Liver (tissue), 9 donors: ENCODE results near the gene R3HCC1L. TPM values are rescaled to one million over a fixed set of nuclear protein-coding genes. Genes with fewer than 3 reads are reported as not detected.

Experiments
- DNase-seq: peaks from one replicate; pipeline ENCODE4 v3.0.0-alpha.2; 2017; ENCODE audit warnings: low spot score
- H3K27ac ChIP-seq, 2 donors: one replicate each; pipeline ENCODE4 v1.7.0; 2013; ENCODE audit warnings: inconsistent platforms in 2 of 2, low read length in 2 of 2, control low read depth in 1 of 2, low read depth in 1 of 2, mild to moderate bottlenecking in 1 of 2
- H3K27me3 ChIP-seq, 4 donors: one replicate each; pipeline versions ENCODE4 v1.6.1 to v1.7.0; 2013; ENCODE audit warnings: low read length in 3 of 4, inconsistent platforms in 1 of 4, mild to moderate bottlenecking in 1 of 4, moderate library complexity in 1 of 4; ENCODE audit not compliant: control insufficient read depth in 4 of 4, insufficient read depth in 4 of 4
- H3K36me3 ChIP-seq, 4 donors: one replicate each; pipeline versions ENCODE4 v1.6.1 to v1.7.0; 2013; ENCODE audit warnings: low read length in 3 of 4, mild to moderate bottlenecking in 3 of 4, low read depth in 1 of 4, moderate library complexity in 1 of 4; ENCODE audit not compliant: control insufficient read depth in 4 of 4, insufficient read depth in 3 of 4
- H3K4me1 ChIP-seq, 4 donors: one replicate each; pipeline versions ENCODE4 v1.6.1 to v1.7.0; 2013; ENCODE audit warnings: low read length in 3 of 4, mild to moderate bottlenecking in 3 of 4, moderate library complexity in 1 of 4; ENCODE audit not compliant: control insufficient read depth in 4 of 4, insufficient read depth in 4 of 4
- H3K4me3 ChIP-seq, 3 donors: one replicate each; pipeline versions ENCODE4 v1.6.1 to v1.7.0; 2013; ENCODE audit warnings: low read length in 3 of 3, control low read depth in 1 of 3, low read depth in 1 of 3, mild to moderate bottlenecking in 1 of 3
- H3K9ac ChIP-seq, 2 donors: one replicate each; pipeline ENCODE4 v1.7.0; 2013; ENCODE audit warnings: low read length in 2 of 2, mild to moderate bottlenecking in 2 of 2, moderate library complexity in 2 of 2, control low read depth in 1 of 2, low read depth in 1 of 2
- H3K9me3 ChIP-seq, 4 donors: one replicate each; pipeline versions ENCODE4 v1.6.1 to v1.7.0; 2013; ENCODE audit warnings: low read length in 3 of 4; ENCODE audit not compliant: control insufficient read depth in 4 of 4
- ATF3 ChIP-seq: IDR thresholded peaks from 2 replicates; pipeline ENCODE4 v1.6.1; 2016; ENCODE audit warnings: antibody characterized with exemption
- CTCF ChIP-seq: fragments of 150-350 bp; IDR thresholded peaks from 2 replicates; pipeline ENCODE4 v1.5.1; 2017; ENCODE audit warnings: improper control_type of control experiment, low read depth, low read length; ENCODE audit not compliant: missing input control
- EGR1 ChIP-seq, 2 donors: IDR thresholded peaks; 2 replicates each; pipeline ENCODE4 v1.6.1; 2016 to 2018; ENCODE audit warnings: antibody characterized with exemption in 2 of 2, low read depth in 2 of 2
- FOXA1 ChIP-seq: IDR thresholded peaks from 2 replicates; pipeline ENCODE4 v1.6.1; 2016; ENCODE audit warnings: antibody characterized with exemption
- FOXA2 ChIP-seq: IDR thresholded peaks from 2 replicates; pipeline ENCODE4 v1.6.1; 2016; ENCODE audit warnings: antibody characterized with exemption
- GABPA ChIP-seq, 2 donors: IDR thresholded peaks in 1 of 2; conservative IDR thresholded peaks in 1 of 2; 2 replicates each; pipeline ENCODE4 v1.6.1; 2016; ENCODE audit warnings: antibody characterized with exemption in 2 of 2, mild to moderate bottlenecking in 1 of 2, moderate library complexity in 1 of 2
- HNF4A ChIP-seq, 2 donors: conservative IDR thresholded peaks; 2 replicates each; pipeline ENCODE4 v1.6.1; 2016; ENCODE audit warnings: antibody characterized with exemption in 2 of 2, mild to moderate bottlenecking in 2 of 2
- HNF4G ChIP-seq: IDR thresholded peaks from 2 replicates; pipeline ENCODE4 v1.6.1; 2016; ENCODE audit warnings: antibody characterized with exemption
- JUND ChIP-seq, 2 donors: IDR thresholded peaks; 2 replicates each; pipeline ENCODE4 v1.6.1; 2016; ENCODE audit warnings: antibody characterized with exemption in 2 of 2
- MAX ChIP-seq: IDR thresholded peaks from 2 replicates; pipeline ENCODE4 v1.6.1; 2016; ENCODE audit warnings: antibody characterized with exemption
- NR2F2 ChIP-seq: IDR thresholded peaks from 2 replicates; pipeline ENCODE4 v1.6.1; 2016; ENCODE audit warnings: antibody characterized with exemption
- RAD21 ChIP-seq, 2 donors: IDR thresholded peaks; 2 replicates each; pipeline ENCODE4 v1.6.1; 2016; ENCODE audit warnings: antibody characterized with exemption in 2 of 2, mild to moderate bottlenecking in 2 of 2
- REST ChIP-seq: IDR thresholded peaks from 2 replicates; pipeline ENCODE4 v1.6.1; 2016; ENCODE audit warnings: antibody characterized with exemption, mild to moderate bottlenecking
- RXRA ChIP-seq, 2 donors: IDR thresholded peaks; 2 replicates each; pipeline ENCODE4 v1.6.1; 2017 to 2018; ENCODE audit warnings: antibody characterized with exemption in 2 of 2, mild to moderate bottlenecking in 1 of 2
- SP1 ChIP-seq: IDR thresholded peaks from 2 replicates; pipeline ENCODE4 v1.6.1; 2018; ENCODE audit warnings: antibody characterized with exemption, mild to moderate bottlenecking
- TAF1 ChIP-seq: conservative IDR thresholded peaks from 2 replicates; pipeline ENCODE4 v1.6.1; 2016; ENCODE audit warnings: antibody characterized with exemption, mild to moderate bottlenecking
- YY1 ChIP-seq: IDR thresholded peaks from 2 replicates; pipeline ENCODE4 v1.6.1; 2016; ENCODE audit warnings: antibody characterized with exemption, mild to moderate bottlenecking
- ZBTB33 ChIP-seq: IDR thresholded peaks from 2 replicates; pipeline ENCODE4 v1.6.1; 2016; ENCODE audit warnings: antibody characterized with exemption
- WGBS: extraction: QIAGEN DNeasy Blood & Tissue Kit; methylation state at CpG from one replicate; pipeline ENCODE4 v1.1.7; 2013; 5-methylcytosine and 5-hydroxymethylcytosine counted together
- polyA plus RNA-seq, 2 donors: library from polyadenylated mRNA; stranded (reverse) in 1 of 2; unstranded in 1 of 2; fragments of 200-250 nt in 1 of 2; fragments of >200 nt in 1 of 2; fragmentation: Nextera tagmentation in 1 of 2; extraction: Ambion mirVana in 1 of 2; gene quantifications; one replicate each; pipeline versions ENCODE4 v1.2.1 to v1.2.3, GENCODE V29; 2013 to 2015
- total RNA-seq, 2 donors: library from RNA; depleted of rRNA; stranded (reverse); fragments of >200 nt; gene quantifications; one replicate each; pipeline ENCODE4 v1.2.3, GENCODE V29; 2014
- donor health status: healthy.
- donor health status: healthy.
- donor health status: healthy.
- donor health status: healthy.
- donor health status: healthy.

Gene R3HCC1L
- total and polyA plus RNA-seq, 4 donors: 3.2 to 11.2 (median 7.4) TPM

- Histone ChIP-seq H3K4me3 (no peak overlapping the region), H3K9ac (no peak overlapping the region), H3K4me1 (no peaks in the 10 kb centered on the region), H3K9me3 (no peaks in the 10 kb centered on the region), H3K36me3 (no peaks in the 10 kb centered on the region), H3K27me3 (peaks cover 0 to 2% (median 0%) of the 10 kb centered on the region in 4 donors), H3K27ac (no peak overlapping the region)
- 79% methylated on average over 6 of the region's 6 CpGs for WGBS
- no peak for TF ChIP-seq ATF3
- TF ChIP-seq NR2F2: no peak
- no peak for TF ChIP-seq GABPA (IDR thresholded peaks at IDR 0.05 in 1 of 2, conservative IDR thresholded peaks at IDR 0.05 in 1 of 2)
- no peak for TF ChIP-seq RAD21 (IDR thresholded peaks at IDR 0.05)
- no peak for TF ChIP-seq SP1
- no peak for TF ChIP-seq EGR1 (IDR thresholded peaks at IDR 0.05; ENCODE audit: low read depth in 2 of 2)
- no peak for TF ChIP-seq ZBTB33
- TF ChIP-seq MAX: no peak
- no peak for TF ChIP-seq CTCF
- TF ChIP-seq JUND (IDR thresholded peaks at IDR 0.05): no peak
- no peak for TF ChIP-seq FOXA1
- no peak for TF ChIP-seq REST
- no peak for TF ChIP-seq HNF4G
- no peak for TF ChIP-seq FOXA2
- TF ChIP-seq YY1: no peak
- no peak for TF ChIP-seq HNF4A (conservative IDR thresholded peaks at IDR 0.05)
- no peak for TF ChIP-seq RXRA (IDR thresholded peaks at IDR 0.05)
- TF ChIP-seq TAF1: no peak
- no peak for DNase-seq
Observed at GRCh38 chr10:98125940-98126631, 8.4 kb upstream of the R3HCC1L start.
